Uterus (tissue), 4 donors: ENCODE results near the gene RANBP9. TPM values are rescaled to one million over a fixed set of nuclear protein-coding genes. Genes with fewer than 3 reads are reported as not detected.

ENCODE experiments used
- DNase-seq, 2 donors: peaks; one replicate each; pipeline ENCODE4 v3.0.0-alpha.2; 2019 to 2020
- H3K27ac ChIP-seq, 2 donors: fragments of 200-600 bp; sonication (generic); 1 replicate in 1 of 2; 2 replicates in 1 of 2; pipeline ENCODE4 v1.5.1; 2016 to 2018
- H3K27me3 ChIP-seq, 2 donors: fragments of 200-600 bp; sonication (generic); one replicate each; pipeline ENCODE4 v1.5.1; 2018 to 2019; ENCODE audit warnings: control low read depth in 1 of 2
- H3K36me3 ChIP-seq, 2 donors: fragments of 200-600 bp; sonication (generic); one replicate each; pipeline ENCODE4 v1.5.1; 2019; ENCODE audit warnings: control low read depth in 1 of 2
- H3K4me1 ChIP-seq, 2 donors: fragments of 200-600 bp; sonication (generic); one replicate each; pipeline ENCODE4 v1.5.1; 2018 to 2019; ENCODE audit warnings: control low read depth in 1 of 2
- H3K4me3 ChIP-seq, 2 donors: fragments of 200-600 bp; sonication (generic); 1 replicate in 1 of 2; 2 replicates in 1 of 2; pipeline ENCODE4 v1.5.1; 2018 to 2019; ENCODE audit warnings: mild to moderate bottlenecking in 1 of 2
- H3K9me3 ChIP-seq, 2 donors: fragments of 200-600 bp; sonication (generic); one replicate each; pipeline ENCODE4 v1.5.1; 2019; ENCODE audit warnings: control low read depth in 1 of 2
- CTCF ChIP-seq, 4 experiments: fragments of 200-600 bp in 2 of 4; fragments of 450-650 bp in 2 of 4; sonication (generic) in 2 of 4; IDR thresholded peaks; one replicate each; pipeline ENCODE4 v1.5.1; 2016 to 2019; ENCODE audit warnings: antibody characterized with exemption in 4 of 4, mild to moderate bottlenecking in 2 of 4, moderate library complexity in 1 of 4
- POLR2A ChIP-seq, 2 donors: fragments of 450-650 bp; IDR thresholded peaks; one replicate each; pipeline ENCODE4 v1.6.1; 2016; ENCODE audit warnings: antibody characterized with exemption in 2 of 2, mild to moderate bottlenecking in 1 of 2, moderate library complexity in 1 of 2
- intact Hi-C: fragments of 100-400 bp; cut with DNase I; formaldehyde crosslinking; loops from one replicate; pipeline ENCODE4 v1.15.1; 2023; ENCODE audit warnings: low total_unique reads
- total RNA-seq, 4 donors: library from RNA; depleted of rRNA in 3 of 4; stranded (reverse); fragments of >200 nt in 3 of 4; gene quantifications; one replicate each; pipeline versions ENCODE4 v1.1.0 to v1.2.4, GENCODE V29; 2014 to 2023
- donor health status: DM: yes; HTN: yes; CAD: no.

The RANBP9 gene
- total RNA-seq, 4 donors from 2014 or later, result 22.6 to 49.0 (median 40.9) TPM

- Histone ChIP-seq H3K9me3 (no peaks in the 10 kb centered on the region), H3K4me1 (peaks cover 0 to 3% of the 10 kb centered on the region in 2 donors), H3K27me3 (no peaks in the 10 kb centered on the region), H3K27ac (no peak overlapping the region), H3K36me3 (no peaks in the 10 kb centered on the region), H3K4me3 (no peak overlapping the region)
- intact Hi-C loops, result no loop called here
- DNase-seq, result no peak
- TF ChIP-seq CTCF (IDR thresholded peaks at IDR 0.05) (no peak), POLR2A (IDR thresholded peaks at IDR 0.05) (no peak)
Measured at GRCh38 chr6:13722880-13723279, 11.2 kb upstream of the RANBP9 start.

- no peaks in the 10 kb centered on the region for H3K9me3 ChIP-seq
- no peaks in the 10 kb centered on the region for H3K27me3 ChIP-seq
- intact Hi-C loops, result loop anchor here (10.0 kb wide), 1 partner anchor 47 kb away; no protein-coding TSS in a partner anchor
- no peak overlapping the region for H3K27ac ChIP-seq
- H3K4me1 ChIP-seq, result peaks cover 0 to 3% of the 10 kb centered on the region in 2 donors
- DNase-seq, result no peak
- H3K4me3 ChIP-seq, result no peak overlapping the region
- no peaks in the 10 kb centered on the region for H3K36me3 ChIP-seq
- TF ChIP-seq POLR2A (IDR thresholded peaks at IDR 0.05) (no peak), CTCF (IDR thresholded peaks at IDR 0.05) (no peak)
Measured at GRCh38 chr6:13718123-13718458, 6.5 kb upstream of the RANBP9 start.

- DNase-seq, result no peak
- no peak overlapping the region for H3K27ac ChIP-seq
- H3K4me1 ChIP-seq, result peaks cover 0 to 3% of the 10 kb centered on the region in 2 donors
- no peaks in the 10 kb centered on the region for H3K9me3 ChIP-seq
- no peaks in the 10 kb centered on the region for H3K36me3 ChIP-seq
- intact Hi-C loops, result loop anchor here (10.0 kb wide), 1 partner anchor 48 kb away; no protein-coding TSS in a partner anchor
- TF ChIP-seq POLR2A (IDR thresholded peaks at IDR 0.05) (no peak), CTCF (IDR thresholded peaks at IDR 0.05) (no peak)
- H3K4me3 ChIP-seq, result no peak overlapping the region
- H3K27me3 ChIP-seq, result no peaks in the 10 kb centered on the region
Measured at GRCh38 chr6:13716955-13717295, 5.3 kb upstream of the RANBP9 start.

- Histone ChIP-seq H3K4me1 (peaks cover 0 to 3% of the 10 kb centered on the region in 2 donors), H3K27ac (no peak overlapping the region), H3K36me3 (no peaks in the 10 kb centered on the region), H3K27me3 (no peaks in the 10 kb centered on the region), H3K9me3 (no peaks in the 10 kb centered on the region), H3K4me3 (no peak overlapping the region)
- intact Hi-C loops, result loop anchor here (10.0 kb wide), 1 partner anchor 48 kb away; no protein-coding TSS in a partner anchor
- DNase-seq, result no peak
- TF ChIP-seq CTCF (IDR thresholded peaks at IDR 0.05), result no peak
- TF ChIP-seq POLR2A (IDR thresholded peaks at IDR 0.05), result no peak
Measured at GRCh38 chr6:13716225-13716954, 4.8 kb upstream of the RANBP9 start.

- Histone ChIP-seq H3K27me3 (no peaks in the 10 kb centered on the region), H3K4me3 (no peak overlapping the region), H3K36me3 (no peaks in the 10 kb centered on the region), H3K27ac (no peak overlapping the region), H3K9me3 (no peaks in the 10 kb centered on the region), H3K4me1 (peaks cover 0 to 1% of the 10 kb centered on the region in 2 donors)
- intact Hi-C loops, result loop anchor here (10.0 kb wide), 1 partner anchor 49 kb away; no protein-coding TSS in a partner anchor
- TF ChIP-seq POLR2A (IDR thresholded peaks at IDR 0.05) (no peak), CTCF (IDR thresholded peaks at IDR 0.05) (no peak)
- no peak for DNase-seq
Measured at GRCh38 chr6:13715444-13715883, 3.8 kb upstream of the RANBP9 start.
